Hepatocyte (in vitro differentiated cells): ENCODE results near the gene CELA1. TPM values are rescaled to one million over a fixed set of nuclear protein-coding genes. Genes with fewer than 3 reads are reported as not detected.

Source experiments
- DNase-seq: peaks from one replicate; pipeline ENCODE4 v3.0.0-alpha.2; 2016; ENCODE audit warnings: low spot score
- H2AFZ ChIP-seq: fragments of 200-600 bp; sonication (generic); 2 replicates; pipeline ENCODE4 v1.6.0; 2016; ENCODE audit warnings: antibody characterized with exemption, mild to moderate bottlenecking
- H3K27ac ChIP-seq: fragments of 200-600 bp; sonication (generic); 2 replicates; pipeline ENCODE4 v1.5.1; 2016; ENCODE audit warnings: mild to moderate bottlenecking
- H3K27me3 ChIP-seq: fragments of 200-600 bp; sonication (generic); 2 replicates; pipeline ENCODE4 v1.6.1; 2016
- H3K36me3 ChIP-seq: fragments of 200-600 bp; sonication (generic); replicated peaks from 2 replicates; pipeline ENCODE4 v1.5.1; 2016; ENCODE audit warnings: low read depth; ENCODE audit not compliant: insufficient read depth
- H3K4me1 ChIP-seq: fragments of 200-600 bp; sonication (generic); 2 replicates; pipeline ENCODE4 v1.5.1; 2016; ENCODE audit warnings: mild to moderate bottlenecking, moderate library complexity; ENCODE audit not compliant: insufficient read depth
- H3K4me2 ChIP-seq: fragments of 200-600 bp; sonication (generic); 2 replicates; pipeline ENCODE4 v1.6.0; 2016
- H3K4me3 ChIP-seq: fragments of 200-600 bp; sonication (generic); 2 replicates; pipeline ENCODE4 v1.5.1; 2016; ENCODE audit warnings: mild to moderate bottlenecking
- H3K79me2 ChIP-seq: fragments of 200-600 bp; sonication (generic); 2 replicates; pipeline ENCODE4 v1.6.0; 2017; ENCODE audit warnings: mild to moderate bottlenecking
- H3K9me2 ChIP-seq: fragments of 200-600 bp; sonication (generic); replicated peaks from 2 replicates; pipeline ENCODE4 v1.6.0; 2017; ENCODE audit warnings: mild to moderate bottlenecking; ENCODE audit not compliant: insufficient read depth
- H3K9me3 ChIP-seq: fragments of 200-600 bp; sonication (generic); 2 replicates; pipeline ENCODE4 v1.5.1; 2016; ENCODE audit warnings: low read depth, mild to moderate bottlenecking
- H4K20me1 ChIP-seq: fragments of 200-600 bp; sonication (generic); 2 replicates; pipeline ENCODE4 v1.6.0; 2016; ENCODE audit warnings: mild to moderate bottlenecking; ENCODE audit not compliant: insufficient read depth, poor library complexity, severe bottlenecking
- CTCF ChIP-seq: fragments of 200-600 bp; sonication (generic); IDR thresholded peaks from 2 replicates; pipeline ENCODE4 v1.5.1; 2016; ENCODE audit warnings: antibody characterized with exemption, mild to moderate bottlenecking; ENCODE audit not compliant: poor library complexity
- EZH2 ChIP-seq: fragments of 200-600 bp; sonication (generic); IDR thresholded peaks from 2 replicates; pipeline ENCODE4 v1.6.1; 2016; ENCODE audit warnings: antibody characterized with exemption, mild to moderate bottlenecking, borderline replicate concordance
- EZH2phosphoT487 ChIP-seq: fragments of 200-600 bp; sonication (generic); IDR thresholded peaks from one replicate; pipeline ENCODE4 v1.6.1; 2018; ENCODE audit warnings: antibody characterized with exemption, mild to moderate bottlenecking, low read depth, moderate library complexity; ENCODE audit not compliant: unreplicated experiment, severe bottlenecking
- WGBS: methylation state at CpG from one replicate; pipeline ENCODE4 v1.1.6; 2016; ENCODE audit warnings: low lambda C conversion rate; ENCODE audit errors: missing lambda C conversion rate; 5-methylcytosine and 5-hydroxymethylcytosine counted together
- polyA plus RNA-seq: library from polyadenylated mRNA; unstranded; fragments of >200 nt; fragmentation: Nextera tagmentation; extraction: Ambion mirVana; gene quantifications from 2 replicates; pipeline ENCODE4 v1.2.1, GENCODE V29; 2016
- total RNA-seq: library from RNA; depleted of rRNA; stranded (reverse); fragments of >200 nt; gene quantifications from 2 replicates; pipeline ENCODE4 v1.2.3, GENCODE V29; 2014

Gene CELA1
- total and polyA plus RNA-seq, 2 experiments from 2014 or later, result not detected

GRCh38 chr12:51360315-51360714 lies 13.8 kb upstream of the CELA1 start:
- 97% methylated on average over 2 of the region's 2 CpGs for WGBS

GRCh38 chr12:51359851-51360250 lies 13.4 kb upstream of the CELA1 start:
- WGBS, result 91% methylated on average over 4 of the region's 4 CpGs
- no peaks in the 10 kb centered on the region for H3K4me1 ChIP-seq
- H3K27ac ChIP-seq, result no peak overlapping the region
- H2AFZ ChIP-seq, result no peak overlapping the region
- no peaks in the 10 kb centered on the region for H3K36me3 ChIP-seq
- H3K9me3 ChIP-seq, result no peaks in the 10 kb centered on the region
- H3K9me2 ChIP-seq, result no peaks in the 10 kb centered on the region
- no peak overlapping the region for H3K4me2 ChIP-seq
- DNase-seq, result no peak
- no peak for TF ChIP-seq EZH2phosphoT487
- no peak for TF ChIP-seq EZH2
- TF ChIP-seq CTCF, result no peak
- no peaks in the 10 kb centered on the region for H3K79me2 ChIP-seq
- no peaks in the 10 kb centered on the region for H4K20me1 ChIP-seq
- no peak overlapping the region for H3K4me3 ChIP-seq
- no peaks in the 10 kb centered on the region for H3K27me3 ChIP-seq

More at GRCh38 chr12:51360315-51360714, 13.8 kb upstream of the CELA1 start:
- no peaks in the 10 kb centered on the region for H3K27me3 ChIP-seq
- no peaks in the 10 kb centered on the region for H3K79me2 ChIP-seq
- TF ChIP-seq EZH2, result no peak
- no peak for TF ChIP-seq CTCF
- TF ChIP-seq EZH2phosphoT487, result no peak
- DNase-seq, result no peak
- H3K36me3 ChIP-seq, result no peaks in the 10 kb centered on the region
- no peak overlapping the region for H3K4me3 ChIP-seq
- H4K20me1 ChIP-seq, result no peaks in the 10 kb centered on the region
- H3K27ac ChIP-seq, result no peak overlapping the region
- no peak overlapping the region for H2AFZ ChIP-seq
- no peaks in the 10 kb centered on the region for H3K9me2 ChIP-seq
- no peaks in the 10 kb centered on the region for H3K9me3 ChIP-seq
- H3K4me2 ChIP-seq, result no peak overlapping the region
- H3K4me1 ChIP-seq, result no peaks in the 10 kb centered on the region

DNA sequence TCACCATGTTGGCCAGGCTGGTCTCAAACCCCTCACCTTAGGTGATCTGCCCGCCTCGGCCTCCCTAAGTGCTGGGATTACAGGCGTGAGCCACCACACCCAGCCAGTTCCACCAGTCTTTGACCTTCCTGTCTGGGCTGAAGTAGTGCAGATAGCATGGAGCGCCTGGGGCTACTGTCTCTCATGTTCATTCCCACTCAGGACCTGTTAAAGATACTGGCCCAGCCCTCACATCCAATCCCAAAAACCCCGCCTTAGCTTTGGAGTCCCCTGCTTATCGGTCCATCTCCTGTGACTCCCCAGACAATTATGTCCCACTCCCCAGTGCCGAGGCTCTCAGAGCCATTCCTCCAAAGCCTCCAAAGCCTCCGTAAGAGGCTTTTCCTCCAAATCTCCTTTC lies 12.0 kb upstream of the CELA1 start:
- 92% methylated on average over 8 of the region's 8 CpGs for WGBS
- H3K79me2 ChIP-seq, result no peaks in the 10 kb centered on the region
- no peaks in the 10 kb centered on the region for H3K4me1 ChIP-seq
- H3K36me3 ChIP-seq, result no peaks in the 10 kb centered on the region
- no peak overlapping the region for H3K27ac ChIP-seq
- no peak overlapping the region for H3K4me3 ChIP-seq
- H3K4me2 ChIP-seq, result no peak overlapping the region
- no peak for DNase-seq
- no peaks in the 10 kb centered on the region for H3K27me3 ChIP-seq
- H2AFZ ChIP-seq, result no peak overlapping the region
- no peaks in the 10 kb centered on the region for H4K20me1 ChIP-seq
- H3K9me2 ChIP-seq, result no peaks in the 10 kb centered on the region
- H3K9me3 ChIP-seq, result no peaks in the 10 kb centered on the region
- no peak for TF ChIP-seq EZH2
- TF ChIP-seq EZH2phosphoT487, result no peak
- no peak for TF ChIP-seq CTCF
